COLO668 (cell line): ENCODE measurements around the gene SNX9.
A peak's percentile ranks its signal among the peaks of the same experiment; 100 is the strongest.
"Not testable (repeated sequence)": the region's sequence is repeated elsewhere in the genome, so short reads cannot be mapped to it uniquely, and the experiment has no call there.

Experiments used
- DNase-seq: peaks from one replicate; lab custom pipeline; 2025; ENCODE audit not compliant: unreplicated experiment; lab: John Stamatoyannopoulos, UW

SNX9 gene

GRCh38 chr6:157823001-157823527, at the start of gene SNX9:
SNX9 (plus strand) TSS chr6:157823246; CDS start chr6:157823435, 189 bp downstream.
- peak; percentile 82 for DNase-seq

GRCh38 chr6:157773248-157773773, 49.7 kb upstream of the SNX9 start:
- no peak for DNase-seq

GRCh38 chr6:157774153-157775135, 48.6 kb upstream of the SNX9 start:
- peak; percentile 34 for DNase-seq

GRCh38 chr6:157775376-157775775, 47.7 kb upstream of the SNX9 start:
- no peak for DNase-seq

GRCh38 chr6:157777344-157777743, 45.7 kb upstream of the SNX9 start:
- DNase-seq, result no peak

GRCh38 chr6:157778719-157779118, 44.3 kb upstream of the SNX9 start:
- DNase-seq, result no peak

GRCh38 chr6:157779705-157780604, 43.1 kb upstream of the SNX9 start:
- no peak for DNase-seq

- no peak for DNase-seq
Measured at GRCh38 chr6:157785636-157786035, 37.4 kb upstream of the SNX9 start.

GRCh38 chr6:157786221-157786620, 36.8 kb upstream of the SNX9 start:
- no peak for DNase-seq

GRCh38 chr6:157787080-157787479, 36.0 kb upstream of the SNX9 start:
- no peak for DNase-seq

- no peak for DNase-seq
Measured at GRCh38 chr6:157788180-157788579, 34.9 kb upstream of the SNX9 start.

- DNase-seq, result no peak
Measured at GRCh38 chr6:157789297-157789696, 33.7 kb upstream of the SNX9 start.

GRCh38 chr6:157789861-157790260, 33.2 kb upstream of the SNX9 start:
- DNase-seq, result no peak

GRCh38 chr6:157790548-157791160, 32.4 kb upstream of the SNX9 start:
- no peak for DNase-seq

- DNase-seq, result no peak
Measured at GRCh38 chr6:157791450-157791849, 31.6 kb upstream of the SNX9 start.

- DNase-seq, result no peak
Measured at GRCh38 chr6:157792671-157793070, 30.4 kb upstream of the SNX9 start.

GRCh38 chr6:157794012-157794411, 29.0 kb upstream of the SNX9 start:
- DNase-seq, result not testable (repeated sequence)

GRCh38 chr6:157795841-157796240, 27.2 kb upstream of the SNX9 start:
- DNase-seq, result no peak

GRCh38 chr6:157798851-157799250, 24.2 kb upstream of the SNX9 start:
- no peak for DNase-seq

GRCh38 chr6:157799561-157799960, 23.5 kb upstream of the SNX9 start:
- not testable (repeated sequence) for DNase-seq
